Measurements from ENCODE around the gene ATP6V0A4. TPM values are rescaled to one million over a fixed set of nuclear protein-coding genes. Genes with fewer than 3 reads are reported as not detected.

ATP6V0A4 gene
- total RNA-seq, 1 donor from 2014 or later = not detected

GRCh38 chr7:138837627-138838026 lies 39.6 kb upstream of the ATP6V0A4 start:
- Mint-ChIP-seq H3K4me1 (no peaks in the 10 kb centered on the region), H3K36me3 (ENCODE audit: low read depth) (no peaks in the 10 kb centered on the region), H3K27me3 (peaks cover 5% of the 10 kb centered on the region), H3K27ac (no peak overlapping the region), H3K4me3 (no peak overlapping the region), H3K9me3 (no peaks in the 10 kb centered on the region)
- ChIA-PET CTCF (no interaction called here), POLR2A (no interaction called here)
- DNase-seq = no peak
- ATAC-seq (ENCODE audit: low read depth) = no peak
- TF ChIP-seq CTCF (IDR thresholded peaks at IDR 0.05) = no peak
- intact Hi-C loops (cut with micrococcal nuclease) = no loop called here

- DNase-seq (no peak), ATAC-seq (ENCODE audit: low read depth) (no peak)
- CTCF ChIA-PET = no interaction called here
- no peak overlapping the region for H3K27ac Mint-ChIP-seq
- H3K36me3 Mint-ChIP-seq (ENCODE audit: low read depth) = no peaks in the 10 kb centered on the region
- POLR2A ChIA-PET = no interaction called here
- H3K4me1 Mint-ChIP-seq = no peaks in the 10 kb centered on the region
- no peaks in the 10 kb centered on the region for H3K9me3 Mint-ChIP-seq
- H3K27me3 Mint-ChIP-seq = peaks cover 5% of the 10 kb centered on the region
- no peak for TF ChIP-seq CTCF (IDR thresholded peaks at IDR 0.05)
- no peak overlapping the region for H3K4me3 Mint-ChIP-seq
- intact Hi-C loops (cut with micrococcal nuclease) = no loop called here
Measured at GRCh38 chr7:138835087-138835486, 37.1 kb upstream of the ATP6V0A4 start.

- Mint-ChIP-seq H3K36me3 (ENCODE audit: low read depth) (no peaks in the 10 kb centered on the region), H3K27me3 (peaks cover 5% of the 10 kb centered on the region), H3K4me3 (no peak overlapping the region), H3K27ac (no peak overlapping the region), H3K4me1 (no peaks in the 10 kb centered on the region), H3K9me3 (peaks cover 2% of the 10 kb centered on the region)
- TF ChIP-seq CTCF (IDR thresholded peaks at IDR 0.05) = no peak
- ATAC-seq (ENCODE audit: low read depth) = no peak
- CTCF ChIA-PET = no interaction called here
- POLR2A ChIA-PET = no interaction called here
- DNase-seq = no peak
- intact Hi-C loops (cut with micrococcal nuclease) = no loop called here
Measured at GRCh38 chr7:138834583-138834982, 36.6 kb upstream of the ATP6V0A4 start.

GRCh38 chr7:138833596-138833995 lies 35.6 kb upstream of the ATP6V0A4 start:
- no peak for TF ChIP-seq CTCF (IDR thresholded peaks at IDR 0.05)
- peaks cover 2% of the 10 kb centered on the region for H3K27me3 Mint-ChIP-seq
- intact Hi-C loops (cut with micrococcal nuclease) = no loop called here
- no peaks in the 10 kb centered on the region for H3K4me1 Mint-ChIP-seq
- POLR2A ChIA-PET = no interaction called here
- H3K9me3 Mint-ChIP-seq = peaks cover 2% of the 10 kb centered on the region
- no peaks in the 10 kb centered on the region for H3K36me3 Mint-ChIP-seq (ENCODE audit: low read depth)
- H3K27ac Mint-ChIP-seq = no peak overlapping the region
- no peak for DNase-seq
- CTCF ChIA-PET = no interaction called here
- no peak for ATAC-seq (ENCODE audit: low read depth)
- H3K4me3 Mint-ChIP-seq = no peak overlapping the region

GRCh38 chr7:138832966-138833365 lies 35.0 kb upstream of the ATP6V0A4 start:
- intact Hi-C loops (cut with micrococcal nuclease) = no loop called here
- Mint-ChIP-seq H3K36me3 (ENCODE audit: low read depth) (no peaks in the 10 kb centered on the region), H3K4me1 (no peaks in the 10 kb centered on the region), H3K27ac (no peak overlapping the region), H3K4me3 (no peak overlapping the region), H3K9me3 (peaks cover 2% of the 10 kb centered on the region), H3K27me3 (peaks cover 2% of the 10 kb centered on the region)
- ChIA-PET CTCF (no interaction called here), POLR2A (no interaction called here)
- no peak for TF ChIP-seq CTCF (IDR thresholded peaks at IDR 0.05)
- DNase-seq (no peak), ATAC-seq (ENCODE audit: low read depth) (no peak)
